Cardiac septum (tissue), 1 donor: ENCODE data around the gene MADD. TPM values are rescaled to one million over a fixed set of nuclear protein-coding genes. Genes with fewer than 3 reads are reported as not detected.

ENCODE experiments used
- DNase-seq: peaks from one replicate; pipeline ENCODE4 v3.0.0-alpha.2; 2020; ENCODE audit warnings: low spot score
- intact Hi-C: fragments of 100-400 bp; cut with DNase I; formaldehyde crosslinking; loops from one replicate; pipeline ENCODE4 v1.14.0; 2022
- total RNA-seq: library from RNA; stranded (reverse); fragmentation: NEBNext Ultra II Directional; extraction: Animal tissue kit (Norgen Biotek cat#: 25700); gene quantifications from one replicate; pipeline ENCODE4 v1.2.1, GENCODE V29; 2021
- donor health status: DM: no; HTN: no; CAD: no.

Gene MADD
- total RNA-seq, 1 donor from 2014 or later: 33.1 TPM

DNA sequence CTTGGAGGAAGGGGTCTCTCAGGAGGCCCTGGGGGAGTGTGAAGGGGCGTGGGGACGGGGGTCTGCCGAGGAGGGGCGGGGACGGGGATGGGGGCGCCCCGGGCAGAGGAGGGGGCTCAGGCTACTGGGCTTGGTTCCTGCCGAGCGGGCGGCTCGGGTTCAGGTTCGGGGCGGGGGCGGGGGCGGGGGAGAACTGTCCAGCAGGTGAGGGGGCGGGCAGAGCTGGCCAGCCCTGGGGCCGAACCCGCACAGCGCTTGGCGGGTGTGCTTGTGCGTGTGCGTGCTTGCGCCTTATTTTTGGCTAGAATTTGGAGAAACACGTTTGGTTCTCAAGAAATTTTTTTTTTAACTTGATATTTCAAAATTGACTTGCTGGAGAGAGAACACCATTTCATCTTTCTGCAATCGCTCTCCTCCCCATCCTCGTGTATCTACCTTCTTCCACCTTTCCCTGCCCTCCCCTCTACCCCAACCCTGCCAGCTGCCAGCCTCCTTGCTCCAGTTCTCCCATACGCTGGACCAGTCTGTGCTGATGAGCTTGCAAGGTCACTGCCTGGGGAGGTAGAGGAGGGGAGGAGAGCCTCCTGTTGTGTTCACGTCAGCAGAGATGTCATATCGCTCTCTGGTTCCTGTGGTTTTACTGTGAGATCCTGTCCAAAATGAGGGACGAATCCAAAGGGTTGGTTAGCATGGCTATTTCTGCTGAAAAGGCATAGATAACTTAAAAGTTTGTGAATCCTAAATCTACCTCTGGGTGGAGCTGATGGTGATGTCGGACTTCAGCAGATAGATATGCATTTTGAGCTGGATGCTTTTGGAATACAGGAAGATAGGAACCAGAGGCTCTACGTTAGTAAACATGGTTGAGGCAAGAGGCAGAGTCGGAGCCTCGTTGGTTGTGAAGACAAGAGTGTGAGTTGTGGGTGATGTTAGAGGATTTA lies 668 bp downstream of the MADD start:
- intact Hi-C loops: loop anchor here (5.0 kb wide), 2 partner anchors 37 to 82 kb away; partner anchors contain the start of gene MYBPC3
- DNase-seq: peak; percentile 77

- intact Hi-C loops: loop anchor here (5.0 kb wide), 2 partner anchors 36 to 81 kb away; partner anchors contain the start of gene MYBPC3
- DNase-seq: no peak
These were observed 1.4 kb downstream of the MADD start for GRCh38 chr11:47271328-47271727.

GRCh38 chr11:47271961-47272661 lies 2.2 kb downstream of the MADD start:
- intact Hi-C loops: loop anchor here (5.0 kb wide), 2 partner anchors 35 to 80 kb away; partner anchors contain the start of gene MYBPC3
- DNase-seq: peak; percentile 82

DNA sequence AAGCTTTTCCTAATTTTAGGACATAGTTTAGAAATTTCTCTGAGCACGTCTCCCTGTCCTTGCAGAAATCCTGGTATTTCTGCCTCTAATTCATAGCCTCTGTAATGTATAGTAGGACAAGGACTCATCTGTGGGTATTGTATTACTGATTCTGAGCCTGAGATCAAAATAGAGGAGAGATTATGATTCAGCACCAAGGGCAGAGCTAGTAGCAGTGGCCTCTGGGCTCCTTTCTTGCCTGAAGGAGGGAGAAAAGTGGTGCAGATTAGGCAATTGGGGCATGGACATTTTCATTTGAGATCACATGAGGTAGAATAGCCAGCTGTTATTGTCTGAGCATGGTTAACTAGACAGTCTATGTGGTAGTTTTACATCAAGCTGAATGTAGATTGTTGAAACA lies 2.8 kb downstream of the MADD start:
- intact Hi-C loops: loop anchor here (5.0 kb wide), 2 partner anchors 35 to 80 kb away; partner anchors contain the start of gene MYBPC3
- no peak for DNase-seq

- intact Hi-C loops: loop anchor here (5.0 kb wide), 3 partner anchors 33 to 78 kb away; partner anchors contain the start of gene MYBPC3
- no peak for DNase-seq
These were observed 4.7 kb downstream of the MADD start for GRCh38 chr11:47274495-47275235.

DNA sequence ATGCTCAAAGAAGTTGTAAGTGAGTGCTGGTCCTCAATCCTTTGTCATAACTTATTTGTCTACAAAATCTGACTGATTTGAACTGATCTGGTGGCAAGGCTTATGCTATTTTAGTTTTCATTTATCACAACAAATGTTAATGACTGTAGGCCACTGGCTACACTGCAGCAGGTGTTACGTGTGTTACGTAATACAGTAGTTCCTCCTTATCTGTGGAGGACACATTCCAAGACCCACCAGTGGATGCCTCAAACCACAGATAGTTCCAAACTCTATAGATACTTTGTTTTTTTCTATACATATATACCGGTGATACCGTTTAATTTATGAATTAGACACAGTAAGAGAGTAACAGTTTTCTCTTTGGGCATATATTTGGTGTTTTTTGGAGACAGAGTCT lies 7.0 kb downstream of the MADD start:
- DNase-seq: no peak
- intact Hi-C loops: loop anchor here (5.0 kb wide), 1 partner anchor 45 kb away; no protein-coding TSS in a partner anchor

GRCh38 chr11:47278058-47278457 lies 8.1 kb downstream of the MADD start:
- intact Hi-C loops: loop anchor here (5.0 kb wide), 1 partner anchor 44 kb away; no protein-coding TSS in a partner anchor

GRCh38 chr11:47278769-47279168 lies 8.8 kb downstream of the MADD start:
- intact Hi-C loops: loop anchor here (5.0 kb wide), 1 partner anchor 44 kb away; no protein-coding TSS in a partner anchor
- DNase-seq: no peak

More at GRCh38 chr11:47278058-47278457, 8.1 kb downstream of the MADD start:
- no peak for DNase-seq

GRCh38 chr11:47280099-47280498 lies 10.2 kb downstream of the MADD start:
- no peak for DNase-seq
- intact Hi-C loops: no loop called here

GRCh38 chr11:47280860-47281259 lies 10.9 kb downstream of the MADD start:
- intact Hi-C loops: no loop called here
- DNase-seq: peak; percentile 47

DNA sequence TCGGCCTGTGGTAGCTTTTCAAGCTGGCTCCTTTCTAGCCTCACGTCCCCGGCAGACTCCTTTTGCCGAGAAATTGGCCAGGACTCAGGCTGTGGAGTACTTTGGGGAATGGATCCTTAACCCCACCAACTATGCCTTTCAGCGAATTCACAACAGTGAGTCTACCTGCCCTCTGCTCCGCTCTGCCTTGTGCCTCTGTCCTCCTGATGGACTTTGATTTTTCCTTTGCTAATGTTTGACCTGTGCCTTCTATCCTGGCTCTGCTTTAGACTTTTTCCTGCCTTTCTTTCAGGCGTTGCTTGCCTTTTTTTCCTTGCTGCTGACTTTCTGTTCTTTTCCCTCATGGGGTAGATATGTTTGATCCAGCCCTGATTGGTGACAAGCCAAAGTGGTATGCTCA lies 12.5 kb downstream of the MADD start:
- intact Hi-C loops: no loop called here
- DNase-seq: peak; percentile 12

GRCh38 chr11:47284151-47284550 lies 14.2 kb downstream of the MADD start:
- peak; percentile 51 for DNase-seq
- intact Hi-C loops: no loop called here

DNA sequence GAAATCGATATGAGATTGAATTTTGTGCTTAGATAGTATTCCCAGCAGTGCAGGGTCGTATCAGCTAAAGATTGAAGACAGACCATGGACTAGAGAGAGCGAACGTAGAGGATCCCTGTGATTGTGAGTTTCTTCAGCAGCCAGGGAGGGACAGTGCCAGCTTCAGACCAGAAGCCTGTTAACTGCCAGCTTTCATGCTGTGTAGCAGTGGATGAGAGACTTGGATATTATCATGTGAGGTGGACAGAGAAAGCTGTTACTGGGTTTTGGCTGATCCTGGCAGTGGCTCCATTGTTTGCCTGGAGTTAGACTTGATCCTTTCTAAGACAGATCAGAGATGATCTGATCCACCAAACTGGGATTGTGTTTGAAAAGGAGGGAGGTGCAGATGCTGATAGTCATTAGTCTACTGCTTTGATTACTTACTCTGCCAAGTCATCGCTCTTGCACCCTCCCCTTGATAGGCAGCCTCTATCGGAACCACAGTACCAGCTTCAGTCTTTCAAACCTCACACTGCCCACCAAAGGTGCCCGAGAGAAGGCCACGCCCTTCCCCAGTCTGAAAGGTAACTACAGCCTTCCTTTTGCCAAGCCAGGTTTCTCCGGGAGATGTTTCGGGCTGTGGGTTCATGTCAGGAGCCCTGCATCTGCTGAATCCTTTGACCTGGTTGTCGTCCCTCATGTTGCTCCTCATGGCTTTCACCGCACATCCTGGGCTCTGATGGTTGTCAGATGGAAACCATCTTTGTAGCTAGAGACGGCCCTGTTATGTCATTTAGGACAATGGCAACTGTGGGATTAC lies 16.2 kb downstream of the MADD start:
- DNase-seq: peak; percentile 63
- intact Hi-C loops: no loop called here

DNA sequence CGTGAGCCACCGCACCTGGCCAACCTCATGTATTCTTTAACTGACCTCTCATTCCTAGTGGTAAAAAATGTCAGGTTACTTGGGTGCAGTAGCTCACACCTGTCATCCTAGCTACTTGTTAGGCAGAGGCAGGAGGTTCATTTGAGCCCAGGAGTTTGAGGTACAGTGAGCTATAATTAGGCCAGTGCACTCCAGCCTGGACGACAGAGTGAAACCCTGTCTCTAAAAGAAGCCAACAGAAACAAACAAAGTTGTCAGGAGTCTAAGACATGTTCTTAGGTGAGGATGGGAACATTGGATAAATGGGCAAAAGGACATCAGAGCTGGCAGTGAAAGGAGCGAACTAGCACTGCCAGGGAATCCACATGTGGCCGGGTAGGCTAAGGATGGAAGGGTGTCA lies 18.1 kb downstream of the MADD start:
- DNase-seq: no peak
- intact Hi-C loops: no loop called here

- peak; percentile 33 for DNase-seq
- intact Hi-C loops: no loop called here
These were observed 19.9 kb downstream of the MADD start for GRCh38 chr11:47289856-47290255.

GRCh38 chr11:47295385-47295784 lies 25.5 kb downstream of the MADD start:
- intact Hi-C loops: no loop called here
- peak; percentile 56 for DNase-seq

- no peak for DNase-seq
- intact Hi-C loops: no loop called here
These were observed 26.1 kb downstream of the MADD start for GRCh38 chr11:47296045-47296444.

- DNase-seq: no peak
- intact Hi-C loops: no loop called here
These were observed 29.1 kb downstream of the MADD start for GRCh38 chr11:47299078-47299477.

GRCh38 chr11:47302853-47303252 lies 32.9 kb downstream of the MADD start:
- intact Hi-C loops: no loop called here
- DNase-seq: no peak
